Activated naive CD4-positive, alpha-beta T cell treated with anti-CD3 and anti-CD28 coated beads, Interleukin-2, amount 50 U/mL, for 16 hours (primary cell): ENCODE measurements around the gene MRPL4.

Experiments used
- DNase-seq: peaks from one replicate; pipeline ENCODE4 v3.0.0-alpha.2; 2020

Gene MRPL4

DNA sequence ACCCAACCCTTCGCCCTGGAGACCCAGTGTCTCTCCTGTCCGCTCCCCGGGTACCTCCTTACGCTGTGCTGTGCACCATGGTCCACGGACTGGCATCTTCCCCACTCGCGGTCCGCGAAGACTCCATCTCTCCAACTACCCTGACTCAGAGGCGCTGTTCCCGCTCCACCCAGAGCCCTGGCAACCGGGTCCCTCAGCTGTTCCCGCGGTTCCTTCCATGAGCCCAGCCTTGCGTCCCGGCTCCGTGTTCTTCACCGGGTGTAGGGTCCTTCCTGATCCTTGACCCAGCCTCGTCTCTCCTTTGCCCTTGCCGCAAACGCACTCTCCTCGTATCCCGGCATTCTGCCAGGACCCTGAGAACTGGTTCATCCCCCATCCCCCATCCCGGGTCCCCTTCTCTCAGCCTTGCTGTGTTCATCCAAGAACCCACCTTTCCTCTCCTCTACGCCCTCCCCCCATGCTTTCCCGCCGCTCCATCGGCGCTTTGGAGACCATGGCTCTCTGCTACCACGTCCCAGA is 38.4 kb downstream of the MRPL4 start:
- DNase-seq = no peak

DNA sequence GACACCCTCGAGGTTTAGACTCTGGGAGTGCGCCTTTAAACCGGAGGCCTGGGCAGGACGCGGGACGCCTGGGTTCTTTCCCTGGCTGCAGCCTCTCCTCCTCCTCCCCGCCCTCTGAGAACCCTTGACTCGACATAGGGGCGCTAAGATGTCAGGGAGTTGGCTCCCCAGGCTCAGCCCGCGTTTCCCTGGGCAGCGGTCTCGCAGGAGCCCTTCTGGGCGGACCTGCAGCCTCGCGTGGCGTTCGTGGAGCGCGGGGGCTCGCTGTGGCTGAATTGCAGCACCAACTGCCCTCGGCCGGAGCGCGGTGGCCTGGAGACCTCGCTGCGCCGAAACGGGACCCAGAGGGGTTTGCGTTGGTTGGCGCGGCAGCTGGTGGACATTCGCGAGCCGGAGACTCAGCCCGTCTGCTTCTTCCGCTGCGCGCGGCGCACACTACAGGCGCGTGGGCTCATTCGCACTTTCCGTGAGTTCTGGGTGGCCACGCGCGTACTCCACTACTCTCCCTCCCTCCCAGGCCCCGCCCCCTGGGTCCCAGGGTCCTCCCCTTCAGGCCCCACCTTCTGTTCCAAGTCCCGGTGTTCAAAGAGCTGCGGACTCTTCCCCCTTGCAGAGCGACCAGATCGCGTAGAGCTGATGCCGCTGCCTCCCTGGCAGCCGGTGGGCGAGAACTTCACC is 39.0 kb downstream of the MRPL4 start:
- peak; percentile 55 for DNase-seq

DNA sequence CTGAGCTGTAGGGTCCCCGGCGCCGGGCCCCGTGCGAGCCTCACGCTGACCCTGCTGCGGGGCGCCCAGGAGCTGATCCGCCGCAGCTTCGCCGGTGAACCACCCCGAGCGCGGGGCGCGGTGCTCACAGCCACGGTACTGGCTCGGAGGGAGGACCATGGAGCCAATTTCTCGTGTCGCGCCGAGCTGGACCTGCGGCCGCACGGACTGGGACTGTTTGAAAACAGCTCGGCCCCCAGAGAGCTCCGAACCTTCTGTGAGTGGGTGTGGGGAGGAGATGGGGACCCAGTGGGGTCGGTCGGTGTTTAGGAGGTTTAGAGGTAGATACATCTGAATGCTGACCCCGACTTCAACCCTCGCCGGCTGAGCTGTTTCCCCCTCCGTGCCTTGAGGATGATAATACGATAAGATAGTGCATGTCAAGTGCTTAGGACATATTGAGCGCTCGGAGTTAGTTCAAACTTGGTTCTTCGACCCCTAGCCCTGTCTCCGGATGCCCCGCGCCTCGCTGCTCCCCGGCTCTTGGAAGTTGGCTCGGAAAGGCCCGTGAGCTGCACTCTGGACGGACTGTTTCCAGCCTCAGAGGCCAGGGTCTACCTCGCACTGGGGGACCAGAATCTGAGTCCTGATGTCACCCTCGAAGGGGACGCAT is 39.7 kb downstream of the MRPL4 start:
- no peak for DNase-seq

DNA sequence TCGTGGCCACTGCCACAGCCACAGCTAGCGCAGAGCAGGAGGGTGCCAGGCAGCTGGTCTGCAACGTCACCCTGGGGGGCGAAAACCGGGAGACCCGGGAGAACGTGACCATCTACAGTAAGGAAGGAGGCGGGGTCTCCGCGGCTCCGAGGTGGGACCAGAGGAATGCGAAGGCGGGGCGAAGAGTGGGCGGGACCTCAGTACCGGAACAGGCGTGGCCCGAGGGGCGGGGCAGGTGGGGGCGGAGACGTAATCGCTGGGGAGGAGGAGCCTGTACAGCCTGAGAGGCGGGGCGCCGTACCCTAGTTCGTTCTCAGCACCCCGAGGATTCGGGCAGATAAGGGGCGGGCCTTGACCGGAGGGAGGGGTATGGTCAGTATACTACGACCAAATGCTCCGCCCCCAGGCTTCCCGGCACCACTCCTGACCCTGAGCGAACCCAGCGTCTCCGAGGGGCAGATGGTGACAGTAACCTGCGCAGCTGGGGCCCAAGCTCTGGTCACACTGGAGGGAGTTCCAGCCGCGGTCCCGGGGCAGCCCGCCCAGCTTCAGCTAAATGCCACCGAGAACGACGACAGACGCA is 40.3 kb downstream of the MRPL4 start:
- peak; percentile 63 for DNase-seq

DNA sequence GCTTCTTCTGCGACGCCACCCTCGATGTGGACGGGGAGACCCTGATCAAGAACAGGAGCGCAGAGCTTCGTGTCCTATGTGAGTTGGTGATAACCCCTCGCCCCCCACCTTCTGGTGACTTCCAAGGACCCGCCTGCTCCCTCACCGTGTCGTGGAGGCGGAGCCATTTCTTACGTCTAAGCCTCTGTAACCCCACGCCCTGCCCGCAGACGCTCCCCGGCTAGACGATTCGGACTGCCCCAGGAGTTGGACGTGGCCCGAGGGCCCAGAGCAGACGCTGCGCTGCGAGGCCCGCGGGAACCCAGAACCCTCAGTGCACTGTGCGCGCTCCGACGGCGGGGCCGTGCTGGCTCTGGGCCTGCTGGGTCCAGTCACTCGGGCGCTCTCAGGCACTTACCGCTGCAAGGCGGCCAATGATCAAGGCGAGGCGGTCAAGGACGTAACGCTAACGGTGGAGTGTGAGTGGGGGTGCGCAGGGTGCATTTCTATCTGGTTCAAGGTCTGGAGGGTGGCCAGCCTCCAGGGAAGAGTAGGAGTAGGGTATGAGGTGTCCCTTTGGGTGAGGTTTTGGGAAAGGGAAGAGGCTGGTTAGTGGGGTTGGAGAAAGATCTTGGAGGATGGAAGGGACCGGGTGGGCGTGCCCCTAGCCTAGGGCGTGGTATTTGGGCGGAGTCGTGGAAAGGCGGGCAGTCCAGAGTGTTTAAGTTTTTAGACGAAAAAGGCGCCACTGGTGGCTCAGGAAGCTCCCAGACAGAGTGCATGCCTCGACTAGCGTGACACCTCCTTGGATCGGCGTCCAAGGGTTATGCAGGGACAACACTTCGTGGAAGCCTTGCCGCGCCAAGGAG is 41.0 kb downstream of the MRPL4 start:
- no peak for DNase-seq

DNA sequence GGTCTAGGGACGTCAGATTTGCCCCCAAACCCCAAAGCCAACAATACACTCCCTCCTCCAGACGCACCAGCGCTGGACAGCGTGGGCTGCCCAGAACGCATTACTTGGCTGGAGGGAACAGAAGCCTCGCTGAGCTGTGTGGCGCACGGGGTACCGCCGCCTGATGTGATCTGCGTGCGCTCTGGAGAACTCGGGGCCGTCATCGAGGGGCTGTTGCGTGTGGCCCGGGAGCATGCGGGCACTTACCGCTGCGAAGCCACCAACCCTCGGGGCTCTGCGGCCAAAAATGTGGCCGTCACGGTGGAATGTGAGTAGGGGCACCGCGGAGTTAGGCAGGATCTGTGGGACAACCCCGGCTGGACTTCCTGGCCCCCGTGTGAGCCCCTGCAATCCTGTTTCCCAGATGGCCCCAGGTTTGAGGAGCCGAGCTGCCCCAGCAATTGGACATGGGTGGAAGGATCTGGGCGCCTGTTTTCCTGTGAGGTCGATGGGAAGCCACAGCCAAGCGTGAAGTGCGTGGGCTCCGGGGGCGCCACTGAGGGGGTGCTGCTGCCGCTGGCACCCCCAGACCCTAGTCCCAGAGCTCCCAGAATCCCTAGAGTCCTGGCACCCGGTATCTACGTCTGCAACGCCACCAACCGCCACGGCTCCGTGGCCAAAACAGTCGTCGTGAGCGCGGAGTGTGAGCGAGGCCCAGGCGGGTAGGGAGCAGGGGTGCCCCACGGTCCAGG is 41.8 kb downstream of the MRPL4 start:
- no peak for DNase-seq

GRCh38 chr19:10294368-10294697 is 42.3 kb downstream of the MRPL4 start:
- DNase-seq = no peak

- DNase-seq = peak; percentile 57
These were observed 43.4 kb downstream of the MRPL4 start for GRCh38 chr19:10295305-10295846.

DNA sequence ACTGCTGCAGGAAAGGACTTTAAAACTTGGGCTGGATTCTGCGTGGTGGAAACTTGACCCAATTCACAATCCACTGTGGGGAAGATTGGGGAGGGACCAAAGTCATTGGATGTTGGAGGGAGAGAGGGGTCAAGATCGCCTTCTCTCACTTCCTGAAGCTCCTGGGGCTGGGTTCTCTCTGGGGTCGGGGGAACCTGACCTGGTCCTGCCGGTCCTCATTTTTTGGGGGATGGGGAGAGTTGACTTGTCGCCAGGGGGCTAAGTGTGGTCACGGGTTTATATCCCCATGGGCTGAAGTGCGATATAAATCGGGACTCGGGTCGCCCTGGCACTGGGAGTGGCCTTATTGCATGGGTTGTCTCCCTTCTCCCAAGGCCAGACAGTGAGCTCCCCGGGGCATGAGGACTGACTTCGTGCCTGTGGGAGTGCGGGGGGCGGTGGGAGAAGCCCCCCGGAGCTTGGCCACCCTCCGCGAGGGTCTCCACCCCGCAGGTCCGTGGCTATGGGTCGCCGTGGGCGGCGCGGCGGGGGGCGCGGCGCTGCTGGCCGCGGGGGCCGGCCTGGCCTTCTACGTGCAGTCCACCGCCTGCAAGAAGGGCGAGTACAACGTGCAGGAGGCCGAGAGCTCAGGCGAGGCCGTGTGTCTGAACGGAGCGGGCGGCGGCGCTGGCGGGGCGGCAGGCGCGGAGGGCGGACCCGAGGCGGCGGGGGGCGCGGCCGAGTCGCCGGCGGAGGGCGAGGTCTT is 44.0 kb downstream of the MRPL4 start:
- no peak for DNase-seq

DNA sequence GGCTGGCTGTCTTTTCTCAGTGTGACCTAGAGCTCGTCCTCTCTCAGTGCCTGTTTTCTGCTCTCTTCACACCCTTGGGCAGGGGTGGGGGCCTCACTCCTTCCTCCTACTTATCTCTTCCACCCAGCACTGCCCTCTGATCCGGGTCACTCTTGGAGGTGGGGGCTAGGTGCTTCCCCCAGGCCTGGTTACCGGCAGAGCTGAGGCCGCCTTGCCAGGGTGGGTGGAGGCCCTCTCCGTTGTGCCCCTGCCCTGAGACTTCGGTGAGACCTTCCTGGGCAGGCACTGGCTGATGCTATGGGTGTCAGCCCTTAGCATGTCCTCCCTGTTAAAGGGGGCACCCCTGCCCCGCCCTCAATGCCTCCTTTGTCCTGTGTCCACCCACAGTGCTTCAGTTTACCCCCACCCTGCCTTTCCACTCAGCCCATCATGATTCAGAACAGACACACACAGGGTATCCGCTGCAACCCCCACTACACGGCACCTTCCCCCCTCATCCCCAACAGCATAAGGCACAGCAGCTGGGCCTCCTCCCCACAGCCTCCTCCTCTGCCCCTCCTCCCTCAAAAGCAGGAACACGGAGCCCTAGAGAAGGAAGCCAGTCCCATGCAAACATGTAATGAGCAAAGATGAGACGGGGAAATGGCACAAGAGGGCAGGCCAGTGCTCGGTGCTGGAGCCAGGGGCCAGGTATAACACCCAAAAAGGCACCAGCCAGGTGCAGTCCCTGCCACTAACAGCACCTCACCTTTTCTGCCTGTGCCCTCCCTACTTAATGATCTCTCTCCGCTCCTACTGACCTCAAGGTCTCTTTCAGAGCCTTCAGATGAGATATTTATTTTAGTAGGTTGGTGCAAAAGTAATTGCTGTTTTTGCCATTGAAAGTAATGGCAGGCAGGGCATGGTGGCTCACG is 47.8 kb downstream of the MRPL4 start:
- DNase-seq = no peak

GRCh38 chr19:10305139-10305806 is 53.3 kb downstream of the MRPL4 start:
- DNase-seq = no peak

DNA sequence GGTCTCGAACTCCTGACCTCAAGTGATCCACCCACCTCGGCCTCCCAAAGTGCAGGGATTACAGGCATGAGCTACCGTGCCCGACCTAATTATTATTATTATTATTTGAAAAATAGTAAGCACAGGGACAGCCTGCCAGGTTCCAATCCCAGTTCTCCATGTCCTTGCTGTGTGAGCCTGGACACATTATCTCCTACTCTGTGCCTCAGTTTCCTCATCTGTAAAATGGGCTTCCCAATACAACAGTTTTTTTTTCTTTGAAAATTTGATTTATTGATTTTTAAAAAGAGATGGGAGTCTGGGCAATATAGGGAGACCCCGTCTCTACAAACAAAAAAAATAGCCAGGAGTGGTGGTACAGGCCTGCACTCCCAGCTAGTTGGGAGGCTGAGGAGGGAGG is 54.3 kb downstream of the MRPL4 start:
- no peak for DNase-seq

DNA sequence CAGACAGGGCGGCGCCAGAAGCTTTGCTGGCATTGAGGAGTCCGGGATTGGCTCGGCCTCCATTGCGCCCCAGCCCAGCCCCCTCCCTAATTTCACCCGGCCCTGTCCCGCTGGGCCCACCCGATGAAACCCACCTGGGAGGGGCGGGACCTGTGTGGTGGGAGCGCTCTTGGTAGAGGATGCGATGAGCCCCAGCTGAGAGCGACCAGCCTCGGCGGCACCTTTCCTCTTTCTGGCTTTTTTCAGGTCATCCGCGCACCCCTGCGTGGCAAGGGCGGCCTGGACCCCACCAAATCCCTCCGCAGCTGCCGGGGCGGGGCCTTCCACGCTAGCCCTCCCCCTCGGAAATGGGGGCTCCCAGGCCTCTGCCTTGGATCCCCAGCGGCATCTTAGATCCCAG is 57.4 kb downstream of the MRPL4 start, which contains the start of gene ZGLP1:
Gene ZGLP1, minus strand, starts transcription at position 393 of the 400 bp plus-strand sequence.
- DNase-seq = no peak
